HepG2 (cell line): ENCODE data around the gene CCL1. TPM values are rescaled to one million over a fixed set of nuclear protein-coding genes. Genes with fewer than 3 reads are reported as not detected.

Experiments used
- ATAC-seq: fragments of 200-7000 bp; cut with Tn5 transposase; 3 replicates; pipeline ENCODE4 v1.9.1; 2020; ENCODE audit warnings: mild to moderate bottlenecking, moderate library complexity
- BruUV-seq: library from RNA; stranded (reverse); fragments of 400-500 nt; replicated peaks from 2 replicates; lab custom pipeline; 2021; lab: Mats Ljungman, UMichigan
- CTCF ChIA-PET: fragments of 300-600 bp; formaldehyde crosslinking; extraction: SDS; loops from one replicate; lab custom pipeline; 2021; ENCODE audit warnings: low total read pairs, inconsistent platforms, low intra/inter-chr PET ratio; lab: Yijun Ruan, JAX
- POLR2A ChIA-PET: fragments of 350-600 bp; sonication (Branson Sonifier 250); formaldehyde crosslinking; loops from one replicate; lab custom pipeline; 2020; ENCODE audit warnings: antibody characterized with exemption, inconsistent platforms; lab: Yijun Ruan, JAX
- DNase-seq: peaks from one replicate; pipeline ENCODE4 v3.0.0-alpha.2; 2015; ENCODE audit warnings: low spot score
- FAIRE-seq: peaks from 3 replicates; lab custom pipeline; 2011; peaks lifted over from hg19 to GRCh38; lab: Jason Lieb, UNC
- H2AFZ ChIP-seq: one replicate; pipeline ENCODE4 v1.6.1; 2011; ENCODE audit warnings: low read length, inconsistent platforms
- H3K27ac ChIP-seq: fragments of 300-600 bp; 3 replicates; pipeline ENCODE4 v1.8.0; 2011; ENCODE audit warnings: mixed run types, mild to moderate bottlenecking, mixed read lengths, low read length, inconsistent platforms; ENCODE audit not compliant: insufficient read depth; ENCODE audit errors: extremely low read length
- H3K27me3 ChIP-seq, 2 experiments: fragments of 200-600 bp in 1 of 2; 2 replicates in 1 of 2; 3 replicates in 1 of 2; pipeline versions ENCODE4 v1.6.0 to v1.8.0; 2011; ENCODE audit warnings: low read length in 2 of 2, mild to moderate bottlenecking in 2 of 2, moderate library complexity in 2 of 2, inconsistent platforms in 1 of 2; ENCODE audit not compliant: insufficient read depth in 2 of 2, control insufficient read depth in 1 of 2
- H3K36me3 ChIP-seq, 2 experiments: fragments of 200-600 bp in 1 of 2; replicated peaks in 1 of 2; 2 replicates in 1 of 2; 3 replicates in 1 of 2; pipeline versions ENCODE4 v1.5.1 to v1.8.0; 2011; ENCODE audit warnings: low read length in 2 of 2, inconsistent platforms in 1 of 2; ENCODE audit not compliant: insufficient read depth in 2 of 2, control insufficient read depth in 1 of 2
- H3K4me1 ChIP-seq: 2 replicates; pipeline ENCODE4 v1.5.1; 2012; ENCODE audit warnings: low read length, inconsistent platforms; ENCODE audit not compliant: insufficient read depth
- H3K4me2 ChIP-seq: 2 replicates; pipeline ENCODE4 v1.6.0; 2011; ENCODE audit warnings: low read depth, low read length, inconsistent platforms
- H3K4me3 ChIP-seq, 3 experiments: fragments of 200-600 bp in 1 of 3; sonication (generic), shearing (Covaris generic) in 1 of 3; replicated peaks in 1 of 3; 2 replicates each; pipeline ENCODE4 v1.5.1; 2011 to 2016; ENCODE audit warnings: low read length in 3 of 3, inconsistent platforms in 2 of 3, low read depth in 2 of 3, mild to moderate bottlenecking in 2 of 3, control low read depth in 1 of 3, mixed read lengths in 1 of 3; ENCODE audit not compliant: insufficient read depth in 1 of 3
- H3K79me2 ChIP-seq: one replicate; pipeline ENCODE4 v1.6.1; 2011; ENCODE audit warnings: low read length, inconsistent platforms; ENCODE audit not compliant: insufficient read depth
- H3K9ac ChIP-seq: 2 replicates; pipeline ENCODE4 v1.6.0; 2011; ENCODE audit warnings: mild to moderate bottlenecking, low read depth, low read length, inconsistent platforms; ENCODE audit not compliant: insufficient read depth
- H3K9me3 ChIP-seq: 2 replicates; pipeline ENCODE4 v1.5.1; 2012; ENCODE audit warnings: mild to moderate bottlenecking, low read length
- H4K20me1 ChIP-seq: 2 replicates; pipeline ENCODE4 v1.6.0; 2011; ENCODE audit warnings: inconsistent platforms, mild to moderate bottlenecking, low read length, moderate library complexity; ENCODE audit not compliant: insufficient read depth
- BCL3 ChIP-seq: sonication (generic); formaldehyde crosslinking; IDR thresholded peaks from 2 replicates; pipeline ENCODE4 v1.5.1; 2020; ENCODE audit warnings: mild to moderate bottlenecking, missing genetic modification reagents, moderate library complexity
- CREB1 ChIP-seq, 2 experiments: fragments of 450-650 bp in 1 of 2; IDR thresholded peaks; 2 replicates each; pipeline ENCODE4 v1.6.1; 2016 to 2017; ENCODE audit warnings: control low read depth in 1 of 2, mild to moderate bottlenecking in 1 of 2, missing compliant biosample characterization in 1 of 2, missing genetic modification characterization in 1 of 2
- FOXA1 ChIP-seq, 2 experiments: fragments of 450-650 bp in 1 of 2; sonication (generic) in 1 of 2; formaldehyde crosslinking in 1 of 2; IDR thresholded peaks; 2 replicates each; pipeline versions ENCODE4 v1.4.0 to v1.6.1; 2016 to 2020; ENCODE audit warnings: missing genetic modification reagents in 1 of 2
- JUN ChIP-seq: sonication (generic); formaldehyde crosslinking; IDR thresholded peaks from 2 replicates; pipeline ENCODE4 v1.4.0; 2020; ENCODE audit warnings: mild to moderate bottlenecking, missing genetic modification reagents
- RBM22 ChIP-seq: fragments of 200-400 bp; formaldehyde crosslinking; optimal IDR thresholded peaks from 2 replicates; pipeline ENCODE3; 2017; ENCODE audit warnings: mild to moderate bottlenecking, low read length, moderate library complexity
- SAP130 ChIP-seq: IDR thresholded peaks from 2 replicates; pipeline ENCODE4 v1.6.1; 2016; ENCODE audit warnings: low read depth
- SRSF1 ChIP-seq: fragments of 200-400 bp; formaldehyde crosslinking; optimal IDR thresholded peaks from 2 replicates; pipeline ENCODE3; 2017; ENCODE audit warnings: mild to moderate bottlenecking, low read depth, low read length, moderate library complexity
- SYNCRIP ChIP-seq: fragments of 200-400 bp; formaldehyde crosslinking; IDR thresholded peaks from 2 replicates; pipeline ENCODE4 v1.6.1; 2018; ENCODE audit warnings: mild to moderate bottlenecking, low read depth, low read length; ENCODE audit not compliant: insufficient read depth
- ZNF460 ChIP-seq: sonication (generic); formaldehyde crosslinking; IDR thresholded peaks from 2 replicates; pipeline ENCODE4 v1.5.1; 2020; ENCODE audit warnings: missing genetic modification reagents, mild to moderate bottlenecking, borderline replicate concordance
- WGBS: methylation state at CpG from one replicate; pipeline ENCODE4 v1.1.6; 2017; ENCODE audit warnings: low lambda C conversion rate; 5-methylcytosine and 5-hydroxymethylcytosine counted together
- in situ Hi-C: cut with HindIII; loops from 2 replicates; pipeline ENCODE4 v1.10.0; 2017; ENCODE audit warnings: low pct_unique_long_range_greater_than_20kb; ENCODE audit not compliant: extremely low pct_ligation_motif_present
- intact Hi-C: fragments of 100-400 bp; cut with micrococcal nuclease; formaldehyde crosslinking; loops from one replicate; pipeline ENCODE4 v1.10.0; 2022; ENCODE audit not compliant: unreplicated experiment
- polyA plus RNA-seq, 8 experiments: library from polyadenylated mRNA; depleted of rRNA in 3 of 8; stranded (reverse) in 7 of 8; unstranded in 1 of 8; fragments of >200 nt; fragmentation: Illumina TruSeq in 4 of 8; extraction: Trizol in 4 of 8; gene quantifications; 2 replicates each; pipeline versions ENCODE4 v1.2.1 to v1.2.3, GENCODE V29; 2011 to 2016; ENCODE audit warnings: low read depth in 4 of 8, missing spikeins in 1 of 8, mixed read lengths in 1 of 8; ENCODE audit not compliant: insufficient read depth in 1 of 8
- total RNA-seq, 5 experiments: library from RNA; depleted of rRNA; stranded (reverse); fragments of >200 nt; fragmentation: Illumina TruSeq; extraction: Trizol; gene quantifications; 2 replicates each; pipeline ENCODE4 v1.2.3, GENCODE V29; 2016; ENCODE audit warnings: low read depth in 1 of 5

CCL1 gene
- total and polyA plus RNA-seq, 2 of the 13 experiments (the other 11 are each of a cell fraction or from before 2014, with no cell fraction given), result not detected

GRCh38 chr17:34386697-34387550 lies 23.9 kb upstream of the CCL1 start:
- FAIRE-seq (no peak), DNase-seq (no peak), ATAC-seq (no peak)
- Histone ChIP-seq H4K20me1 (no peaks in the 10 kb centered on the region), H3K79me2 (no peaks in the 10 kb centered on the region), H3K4me3 (no peak overlapping the region), H3K9me3 (no peaks in the 10 kb centered on the region), H3K4me1 (no peaks in the 10 kb centered on the region), H3K27ac (no peak overlapping the region), H2AFZ (no peak overlapping the region), H3K36me3 (no peaks in the 10 kb centered on the region), H3K4me2 (no peak overlapping the region), H3K9ac (no peak overlapping the region), H3K27me3 (peaks cover 0 to 4% of the 10 kb centered on the region in 2 experiments; a peak in 1 of 5 replicates)
- POLR2A ChIA-PET, result no interaction called here
- 16% methylated on average over 5 of the region's 5 CpGs for WGBS
- CTCF ChIA-PET, result no interaction called here
- intact Hi-C loops, result no loop called here
- TF ChIP-seq SAP130 (no peak), CREB1 (IDR thresholded peaks at IDR 0.05) (0 out of 2 replicates have a peak, but pooled peaks have one; percentile 25), CREB1 (CRISPR knock-in tag; IDR thresholded peaks at IDR 0.05) (no peak)
- in situ Hi-C loops, result no loop called here
- no TSS peak for BruUV-seq

DNA sequence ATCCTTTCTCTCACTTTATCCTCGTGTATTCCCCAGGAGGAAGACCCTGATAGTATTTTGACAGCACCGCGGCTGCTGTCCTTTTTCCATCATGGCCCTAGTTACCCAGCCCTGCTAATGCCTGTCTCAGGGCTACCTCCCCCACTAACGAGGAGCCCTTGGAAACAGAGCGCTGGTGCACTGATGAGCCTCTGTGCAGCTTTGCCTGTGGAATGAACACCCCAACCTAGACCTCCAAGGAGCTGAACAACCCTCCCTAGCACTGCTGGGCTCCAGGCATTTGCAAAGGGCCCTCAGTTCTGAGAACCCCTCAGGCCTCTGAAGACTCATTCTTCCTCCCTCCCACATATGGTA lies 23.3 kb upstream of the CCL1 start:
- WGBS, result 50% methylated on average over 4 of the region's 5 CpGs
- FAIRE-seq (no peak), DNase-seq (no peak), ATAC-seq (no peak)
- no peaks in the 10 kb centered on the region for H3K79me2 ChIP-seq
- no peak overlapping the region for H3K9ac ChIP-seq
- no peaks in the 10 kb centered on the region for H3K4me1 ChIP-seq
- no peak overlapping the region for H3K27ac ChIP-seq
- peaks cover 0 to 4% of the 10 kb centered on the region in 2 experiments; a peak in 1 of 5 replicates for H3K27me3 ChIP-seq
- H3K9me3 ChIP-seq, result no peaks in the 10 kb centered on the region
- no peaks in the 10 kb centered on the region for H4K20me1 ChIP-seq
- POLR2A ChIA-PET, result no interaction called here
- no peak for TF ChIP-seq SRSF1
- TF ChIP-seq FOXA1 (IDR thresholded peaks at IDR 0.05), result no peak
- TF ChIP-seq FOXA1 (CRISPR knock-in tag; IDR thresholded peaks at IDR 0.05), result no peak
- TF ChIP-seq SYNCRIP, result no peak
- TF ChIP-seq RBM22, result no peak
- no peak for TF ChIP-seq BCL3 (CRISPR knock-in tag)
- no peak for TF ChIP-seq JUN (CRISPR knock-in tag)
- no peak for TF ChIP-seq ZNF460
- in situ Hi-C loops (no loop called here), intact Hi-C loops (no loop called here)
- H3K4me2 ChIP-seq, result no peak overlapping the region
- H2AFZ ChIP-seq, result no peak overlapping the region
- CTCF ChIA-PET, result no interaction called here
- BruUV-seq, result no TSS peak
- H3K36me3 ChIP-seq, result no peaks in the 10 kb centered on the region
- no peak overlapping the region for H3K4me3 ChIP-seq
